A673 (cell line): ENCODE results near the gene HES5.

Experiments used
- CTCF ChIP-seq: fragments of 300-800, 200-600 bp; sonication (generic); conservative IDR thresholded peaks from 2 replicates; pipeline ENCODE4 v1.5.1; 2017; ENCODE audit warnings: low read depth, mild to moderate bottlenecking, antibody characterized with exemption, low read length, moderate library complexity, mixed read lengths
- EZH2 ChIP-seq: fragments of 200-600 bp; sonication (generic); IDR thresholded peaks from 2 replicates; pipeline ENCODE4 v1.6.1; 2017; ENCODE audit warnings: borderline replicate concordance, low read depth, mild to moderate bottlenecking, mixed read lengths, antibody characterized with exemption, low read length; ENCODE audit not compliant: poor library complexity, severe bottlenecking

- TF ChIP-seq CTCF = no peak
- TF ChIP-seq EZH2 = no peak
Measured at GRCh38 chr1:2496087-2496622, 33.9 kb downstream of the HES5 start.
